GM12878 (cell line): Measurements from ENCODE around the gene CTXND1. TPM values are rescaled to one million over a fixed set of nuclear protein-coding genes. Genes with fewer than 3 reads are reported as not detected.
A peak's percentile ranks its signal among the peaks of the same experiment; 100 is the strongest.

ENCODE experiments used
- ATAC-seq: fragments of 200-7000 bp; cut with Tn5 transposase; 3 replicates; pipeline ENCODE4 v1.9.1; 2020; ENCODE audit warnings: mild to moderate bottlenecking, moderate library complexity
- Bru-seq: library from RNA; stranded (reverse); fragments of 400-500 nt; gene quantifications from one replicate; lab custom pipeline; 2021; lab: Mats Ljungman, UMichigan
- BruChase-seq, 2 experiments: library from RNA; stranded (reverse); fragments of 400-500 nt; gene quantifications; one replicate each; lab custom pipeline; 2021; lab: Mats Ljungman, UMichigan
- BruUV-seq: library from RNA; stranded (reverse); fragments of 400-500 nt; replicated peaks from 2 replicates; lab custom pipeline; 2021; lab: Mats Ljungman, UMichigan
- CTCF ChIA-PET: fragments of 300-600 bp; sonication (Branson Sonifier 250); formaldehyde crosslinking; extraction: SDS; loops from one replicate; lab custom pipeline; 2021; ENCODE audit warnings: inconsistent platforms; lab: Yijun Ruan, JAX
- POLR2A ChIA-PET: fragments of 350-600 bp; formaldehyde crosslinking; extraction: SDS; loops from one replicate; lab custom pipeline; 2021; ENCODE audit warnings: inconsistent platforms; lab: Charles Lee
- RAD21 ChIA-PET: fragments of 300-600 bp; sonication (Branson Sonifier 250); formaldehyde crosslinking; loops from one replicate; lab custom pipeline; 2023; ENCODE audit warnings: antibody characterized with exemption; ENCODE audit not compliant: unreplicated experiment; lab: Charles Lee
- SMC1A ChIA-PET: fragments of 300-600 bp; sonication (Branson Sonifier 250); formaldehyde crosslinking; loops from one replicate; lab custom pipeline; 2023; ENCODE audit not compliant: unreplicated experiment, uncharacterized antibody; lab: Charles Lee
- DNase-seq: peaks from one replicate; pipeline ENCODE4 v3.0.0-alpha.2; 2011; ENCODE audit warnings: low read depth, low spot score
- FAIRE-seq: peaks from 3 replicates; lab custom pipeline; 2011; peaks lifted over from hg19 to GRCh38; lab: Jason Lieb, UNC
- H2AFZ ChIP-seq: 2 replicates; pipeline ENCODE4 v1.6.0; 2011; ENCODE audit warnings: low read depth, low read length, control low read depth; ENCODE audit not compliant: control insufficient read depth
- H3K27ac ChIP-seq: 2 replicates; pipeline ENCODE4 v1.5.1; 2011; ENCODE audit warnings: control low read depth; ENCODE audit not compliant: control insufficient read depth, insufficient read depth
- H3K27me3 ChIP-seq, 2 experiments: replicated peaks in 1 of 2; 2 replicates each; pipeline versions ENCODE4 v1.6.0 to v1.6.1; 2011; ENCODE audit warnings: low read length in 1 of 2; ENCODE audit not compliant: control insufficient read depth in 2 of 2, insufficient read depth in 2 of 2
- H3K36me3 ChIP-seq, 2 experiments: 2 replicates each; pipeline ENCODE4 v1.5.1; 2011; ENCODE audit warnings: low read length in 1 of 2; ENCODE audit not compliant: control insufficient read depth in 2 of 2, insufficient read depth in 2 of 2
- H3K4me1 ChIP-seq: 2 replicates; pipeline ENCODE4 v1.6.1; 2011; ENCODE audit warnings: mild to moderate bottlenecking, low read length, moderate library complexity, mixed read lengths; ENCODE audit not compliant: control insufficient read depth, insufficient read depth
- H3K4me2 ChIP-seq: 2 replicates; pipeline ENCODE4 v1.6.0; 2011; ENCODE audit warnings: control low read depth; ENCODE audit not compliant: control insufficient read depth, insufficient read depth
- H3K4me3 ChIP-seq: fragments of 200-600 bp; sonication (generic); 2 replicates; pipeline ENCODE4 v1.5.1; 2016
- H3K79me2 ChIP-seq: 2 replicates; pipeline ENCODE4 v1.6.0; 2011; ENCODE audit warnings: low read length; ENCODE audit not compliant: control insufficient read depth, insufficient read depth
- H3K9ac ChIP-seq: 2 replicates; pipeline ENCODE4 v1.8.0; 2011; ENCODE audit warnings: low read length, control low read depth, mixed read lengths; ENCODE audit not compliant: control insufficient read depth, insufficient read depth
- H3K9me3 ChIP-seq: replicated peaks from 3 replicates; pipeline ENCODE4 v1.5.1; 2011; ENCODE audit warnings: mild to moderate bottlenecking, low read length; ENCODE audit not compliant: control insufficient read depth, insufficient read depth
- H4K20me1 ChIP-seq: 2 replicates; pipeline ENCODE4 v1.6.0; 2011; ENCODE audit not compliant: control insufficient read depth, insufficient read depth
- ATF7 ChIP-seq: fragments of 450-650 bp; IDR thresholded peaks from 2 replicates; pipeline ENCODE4 v1.6.1; 2016; ENCODE audit warnings: low read depth, mild to moderate bottlenecking
- BCLAF1 ChIP-seq: fragments of 450-650 bp; IDR thresholded peaks from 2 replicates; pipeline ENCODE4 v1.6.1; 2017; ENCODE audit warnings: antibody characterized with exemption, mild to moderate bottlenecking, moderate library complexity
- CHD1 ChIP-seq: IDR thresholded peaks from 2 replicates; pipeline ENCODE4 v1.6.1; 2012; ENCODE audit warnings: low read depth, low read length, improper control_type of control experiment
- CREM ChIP-seq: IDR thresholded peaks from 2 replicates; pipeline ENCODE4 v1.6.1; 2014; ENCODE audit warnings: antibody characterized with exemption, low read depth
- E4F1 ChIP-seq: fragments of 450-650 bp; IDR thresholded peaks from 2 replicates; pipeline ENCODE4 v1.6.1; 2018; ENCODE audit warnings: borderline replicate concordance, mild to moderate bottlenecking; ENCODE audit not compliant: partially characterized antibody
- GABPA ChIP-seq: IDR thresholded peaks from 2 replicates; pipeline ENCODE4 v1.6.1; 2014; ENCODE audit warnings: antibody characterized with exemption, low read depth, mild to moderate bottlenecking, inconsistent platforms
- HDAC2 ChIP-seq: fragments of 200-600 bp; sonication (generic); IDR thresholded peaks from 2 replicates; pipeline ENCODE4 v1.6.1; 2017
- IKZF2 ChIP-seq, 2 experiments: fragments of 450-650 bp; IDR thresholded peaks; 2 replicates each; pipeline ENCODE4 v1.6.1; 2017; ENCODE audit warnings: mild to moderate bottlenecking in 2 of 2, moderate library complexity in 2 of 2
- LARP7 ChIP-seq: fragments of 450-650 bp; IDR thresholded peaks from 2 replicates; pipeline ENCODE4 v1.6.1; 2017; ENCODE audit warnings: mild to moderate bottlenecking
- RUNX3 ChIP-seq: IDR thresholded peaks from 2 replicates; pipeline ENCODE4 v1.6.1; 2012; ENCODE audit warnings: low read length, inconsistent platforms
- SKIL ChIP-seq: fragments of 450-650 bp; IDR thresholded peaks from 2 replicates; pipeline ENCODE4 v1.6.1; 2017; ENCODE audit warnings: mild to moderate bottlenecking, low read depth, inconsistent platforms; ENCODE audit not compliant: poor library complexity, severe bottlenecking
- WGBS: methylation state at CpG from one replicate; pipeline ENCODE4 v1.1.6; 2016; ENCODE audit warnings: low lambda C conversion rate; ENCODE audit not compliant: insufficient replicate concordance, insufficient coverage; ENCODE audit errors: missing lambda C conversion rate; 5-methylcytosine and 5-hydroxymethylcytosine counted together
- in situ Hi-C: fragments of 300-500 bp; cut with MboI; formaldehyde crosslinking; loops from 9 replicates; pipeline ENCODE4 v1.14.3; 2018; ENCODE audit warnings: mixed read lengths
- intact Hi-C: fragments of 100-400 bp; cut with micrococcal nuclease; formaldehyde crosslinking; loops from one replicate; pipeline ENCODE4 v1.14.2; 2022; ENCODE audit not compliant: unreplicated experiment
- long read RNA-seq, 2 experiments: library from polyadenylated mRNA; unstranded; transcript quantifications; one replicate each; pipeline ENCODE4 v2.0.0, GENCODE V29; 2019 to 2020
- polyA minus RNA-seq, 3 experiments: library from RNA; depleted of rRNA, polyadenylated mRNA; stranded (reverse); fragments of >200 nt; gene quantifications; 2 replicates each; pipeline ENCODE4 v1.2.3, GENCODE V29; 2011
- polyA plus RNA-seq, 11 experiments: library from polyadenylated mRNA; depleted of rRNA in 4 of 11; unstranded in 6 of 11; stranded (reverse) in 5 of 11; fragments of >200 nt; fragmentation: Nextera tagmentation in 4 of 11; fragmentation: Illumina TruSeq in 1 of 11; extraction: Ambion mirVana in 4 of 11; extraction: Trizol in 1 of 11; gene quantifications; 1 replicate in 1 of 11; 2 replicates in 10 of 11; pipeline versions ENCODE4 v1.2.1 to v1.2.3, GENCODE V29; 2011 to 2016; ENCODE audit warnings: inconsistent platforms in 2 of 11, missing spikeins in 2 of 11, low read depth in 1 of 11
- total RNA-seq, 4 experiments: library from RNA; depleted of rRNA in 3 of 4; stranded (reverse); fragments of >200 nt in 3 of 4; fragmentation: Illumina TruSeq in 1 of 4; extraction: Trizol in 1 of 4; gene quantifications; 2 replicates each; pipeline versions ENCODE4 v1.2.1 to v1.2.3, GENCODE V29; 2013 to 2021
- TF ChIP-seq, protein P1 (sequence below): fragments of 450-650 bp; conservative IDR thresholded peaks from 2 replicates; pipeline ENCODE4 v1.6.1; 2017; ENCODE audit warnings: mild to moderate bottlenecking, moderate library complexity

The CTXND1 gene
- total RNA-seq (2013; cell fraction: nucleolus; rRNA removed): not detected in 2 replicates
- not detected in 2 replicates for total RNA-seq (2014; rRNA removed)
- total RNA-seq (2014; rRNA removed; fragmentation: Illumina TruSeq; extraction: Trizol): not detected in 2 replicates
- not detected in 2 replicates for total RNA-seq (2021)
- polyA plus RNA-seq (2011; ENCODE audit: low read depth): 0.04 TPM
- not detected in 2 replicates for polyA plus RNA-seq (2011; rRNA removed)
- not detected in 2 replicates for polyA plus RNA-seq (2011; cell fraction: cytosol; rRNA removed)
- polyA plus RNA-seq (2011; cell fraction: nucleus; rRNA removed): not detected in 2 replicates
- polyA plus RNA-seq (2012): 0.01 and 0.03 TPM in 2 replicates
- not detected in 2 replicates for polyA plus RNA-seq (2014; fragmentation: Illumina TruSeq; extraction: Trizol)
- polyA plus RNA-seq (2014; fragmentation: Nextera tagmentation; extraction: Ambion mirVana): under 1 TPM; under 0.01 to 0.02 TPM
- polyA plus RNA-seq (2014; rRNA removed): not detected in 2 replicates
- under 1 TPM in 1 of 2 experiments, not detected in 1; 0.03 TPM for polyA plus RNA-seq (2016; fragmentation: Nextera tagmentation; extraction: Ambion mirVana)
- polyA minus RNA-seq (2011; rRNA and poly(A)+ RNA removed): not detected in 2 replicates
- polyA minus RNA-seq (2011; cell fraction: cytosol; rRNA and poly(A)+ RNA removed): not detected in 2 replicates
- not detected in 2 replicates for polyA minus RNA-seq (2011; cell fraction: nucleus; rRNA and poly(A)+ RNA removed)
- not detected for Bru-seq, nascent RNA
- percentile 5 among the genes with signal in this experiment for BruChase-seq, experiment 1, labeled RNA remaining after a 6-hour chase
- BruChase-seq, experiment 2, labeled RNA remaining after a 2-hour chase: percentile 2 among the genes with signal in this experiment
- long read RNA-seq, experiment 1: 0 reads
- long read RNA-seq, experiment 2: 0 reads

DNA sequence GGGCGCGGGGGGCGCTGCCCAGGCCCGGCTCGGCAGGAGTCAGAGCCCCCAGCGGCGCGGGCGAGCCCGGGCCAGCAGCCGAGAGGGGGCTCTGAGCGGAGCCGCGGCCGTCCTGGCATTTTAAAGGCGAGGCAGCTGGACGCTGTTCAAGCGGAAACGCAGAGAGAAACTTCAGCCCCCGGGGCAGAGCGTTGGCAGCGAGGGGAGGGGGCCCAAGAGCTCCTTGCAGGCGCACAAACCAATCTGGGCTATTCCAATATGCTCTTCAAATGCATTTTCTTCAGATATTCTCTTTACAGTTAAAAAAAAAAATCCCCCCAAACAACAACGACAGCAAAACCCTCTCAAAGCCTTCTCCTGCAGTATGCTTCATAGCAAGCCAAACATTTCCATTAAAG is at the start of gene CTXND1:
TSS of gene CTXND1 (minus strand) at position 93 of the 398 bp plus-strand sequence. CDS start 50,264 bp downstream, outside the sequence.
- RAD21 ChIA-PET: no interaction called here
- in situ Hi-C loops: no loop called here
- DNase-seq (no peak), FAIRE-seq (no peak), ATAC-seq (no peak)
- H3K27ac ChIP-seq: no peak within 1 kb of the TSS
- no peak within 1 kb of the TSS for H2AFZ ChIP-seq
- H3K9me3 ChIP-seq: no peaks in the 10 kb centered on the region
- no peak within 1 kb of the TSS for H3K9ac ChIP-seq
- BruUV-seq: no TSS peak
- 4% methylated on average over 13 of the region's 24 CpGs for WGBS
- no peaks in the 10 kb centered on the region for H3K79me2 ChIP-seq
- H3K4me2 ChIP-seq: peak within 1 kb of the TSS; percentile 3; the same call in 1 of the 2 replicates
- POLR2A ChIA-PET: no interaction called here
- no peaks in the 10 kb centered on the region for H3K36me3 ChIP-seq
- intact Hi-C loops: no loop called here
- no peaks in the 10 kb centered on the region for H3K4me1 ChIP-seq
- SMC1A ChIA-PET: no interaction called here
- H3K27me3 ChIP-seq: peaks cover 6 to 12% of the 10 kb centered on the region in 2 experiments
- H3K4me3 ChIP-seq: no peak within 1 kb of the TSS
- no peaks in the 10 kb centered on the region for H4K20me1 ChIP-seq
- CTCF ChIA-PET: no interaction called here
- TF ChIP-seq E4F1 (no peak), LARP7 (no peak), RUNX3 (no peak), HDAC2 (no peak), BCLAF1 (no peak), SKIL (no peak), IKZF2 (IDR thresholded peaks at IDR 0.05) (no peak), CHD1 (no peak), ATF7 (no peak), GABPA (no peak), CREM (no peak)
- TF ChIP-seq, protein P1, sequence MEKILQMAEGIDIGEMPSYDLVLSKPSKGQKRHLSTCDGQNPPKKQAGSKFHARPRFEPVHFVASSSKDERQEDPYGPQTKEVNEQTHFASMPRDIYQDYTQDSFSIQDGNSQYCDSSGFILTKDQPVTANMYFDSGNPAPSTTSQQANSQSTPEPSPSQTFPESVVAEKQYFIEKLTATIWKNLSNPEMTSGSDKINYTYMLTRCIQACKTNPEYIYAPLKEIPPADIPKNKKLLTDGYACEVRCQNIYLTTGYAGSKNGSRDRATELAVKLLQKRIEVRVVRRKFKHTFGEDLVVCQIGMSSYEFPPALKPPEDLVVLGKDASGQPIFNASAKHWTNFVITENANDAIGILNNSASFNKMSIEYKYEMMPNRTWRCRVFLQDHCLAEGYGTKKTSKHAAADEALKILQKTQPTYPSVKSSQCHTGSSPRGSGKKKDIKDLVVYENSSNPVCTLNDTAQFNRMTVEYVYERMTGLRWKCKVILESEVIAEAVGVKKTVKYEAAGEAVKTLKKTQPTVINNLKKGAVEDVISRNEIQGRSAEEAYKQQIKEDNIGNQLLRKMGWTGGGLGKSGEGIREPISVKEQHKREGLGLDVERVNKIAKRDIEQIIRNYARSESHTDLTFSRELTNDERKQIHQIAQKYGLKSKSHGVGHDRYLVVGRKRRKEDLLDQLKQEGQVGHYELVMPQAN: no peak
